Frontal cortex (tissue), 4 donors: ENCODE data around the gene HIVEP3. TPM values are rescaled to one million over a fixed set of nuclear protein-coding genes. Genes with fewer than 3 reads are reported as not detected.
A peak's percentile ranks its signal among the peaks of the same experiment; 100 is the strongest.

Experiments
- DNase-seq, 2 donors: peaks; one replicate each; pipeline ENCODE4 v3.0.0; 2012; ENCODE audit warnings: low spot score in 2 of 2
- FAIRE-seq: peaks from 2 replicates; lab custom pipeline; 2012; peaks lifted over from hg19 to GRCh38; lab: Jason Lieb, UNC
- total RNA-seq: library from RNA; depleted of rRNA; stranded (reverse); fragments of >200 nt; gene quantifications from one replicate; pipeline ENCODE4 v1.2.3, GENCODE V29; 2014
- donor health status: control.
- donor health status: control.
- donor health status: control.

The HIVEP3 gene
- total RNA-seq, 1 donor from 2014 or later = 12.6 TPM

DNA sequence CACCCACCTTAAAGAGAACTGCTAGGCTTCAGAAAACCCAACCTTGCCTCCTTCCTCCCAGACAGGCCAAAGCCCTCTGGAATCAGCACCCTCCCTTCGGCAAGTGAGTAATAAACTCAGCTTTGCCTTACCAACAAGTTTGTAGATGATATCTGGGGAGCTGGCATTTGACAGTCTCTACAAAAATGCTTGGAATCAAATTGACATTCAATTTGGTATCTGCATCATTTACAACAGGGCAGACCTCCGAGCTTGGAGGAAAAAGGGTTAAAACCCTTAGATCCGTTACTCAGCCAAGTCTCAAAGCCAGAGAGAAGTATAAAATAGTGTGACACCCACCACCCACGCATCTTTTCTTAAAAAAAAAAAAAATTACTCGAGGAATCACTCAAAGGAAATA is 285.0 kb downstream of the HIVEP3 start:
- FAIRE-seq = no peak
- DNase-seq = no peak

DNA sequence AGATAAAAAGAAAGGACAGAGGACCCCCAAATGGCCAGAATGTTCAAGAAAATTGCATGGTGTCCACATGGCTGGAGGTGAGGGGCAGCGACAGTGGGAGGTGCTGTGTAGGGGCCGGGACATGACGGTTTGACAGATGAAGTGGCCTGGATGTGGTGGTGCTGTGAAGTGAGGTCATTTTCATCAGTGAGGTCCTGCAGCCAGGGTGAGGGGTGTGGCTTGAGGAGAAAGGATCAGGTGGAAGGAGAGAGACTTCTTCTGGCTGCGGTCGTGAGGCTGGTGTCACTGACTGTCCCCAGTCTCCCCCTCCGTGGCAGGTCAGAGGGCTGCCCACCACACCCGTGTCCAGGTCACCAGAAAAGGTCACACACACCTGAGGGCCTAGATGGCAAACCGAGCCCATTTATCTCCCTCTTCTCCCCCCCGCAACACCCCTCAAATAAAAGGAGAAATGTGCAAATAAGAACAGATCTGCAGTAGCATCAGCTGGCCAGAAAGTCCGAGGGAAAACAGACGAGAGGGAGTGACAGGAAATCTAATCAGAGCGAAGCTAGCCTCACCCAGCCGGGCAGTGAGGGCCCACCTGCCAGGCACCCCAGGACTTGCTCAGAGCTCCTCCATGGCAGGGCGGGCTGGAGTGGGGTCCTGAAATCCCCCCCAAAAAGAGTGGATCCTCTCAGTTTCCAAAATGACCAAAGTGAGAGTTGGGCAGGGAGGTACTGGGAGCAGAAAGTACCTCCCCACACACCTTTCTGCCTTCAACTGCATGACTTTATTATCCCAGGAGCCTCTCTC is 285.7 kb downstream of the HIVEP3 start:
- FAIRE-seq (no peak), DNase-seq (no peak)

DNA sequence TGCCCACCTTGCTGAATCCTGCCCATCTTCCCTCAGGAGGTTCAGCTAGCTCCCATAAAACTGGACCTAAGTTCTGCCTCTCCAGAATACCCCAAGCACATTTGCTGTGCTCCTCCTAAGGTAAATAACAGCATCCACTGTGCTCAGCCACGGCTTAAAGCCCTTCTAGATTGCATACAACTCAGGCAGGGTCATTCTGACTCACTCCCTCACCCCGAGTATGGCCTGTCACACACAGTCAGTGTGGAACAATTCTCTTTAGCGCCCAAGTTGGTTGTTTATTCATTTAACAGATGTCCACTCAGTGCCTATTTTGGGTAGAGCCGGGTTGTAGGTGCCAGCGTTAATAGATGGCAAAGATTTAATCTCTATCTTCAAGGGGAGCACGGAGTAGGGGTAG is 286.8 kb downstream of the HIVEP3 start:
- DNase-seq (no peak), FAIRE-seq (no peak)

DNA sequence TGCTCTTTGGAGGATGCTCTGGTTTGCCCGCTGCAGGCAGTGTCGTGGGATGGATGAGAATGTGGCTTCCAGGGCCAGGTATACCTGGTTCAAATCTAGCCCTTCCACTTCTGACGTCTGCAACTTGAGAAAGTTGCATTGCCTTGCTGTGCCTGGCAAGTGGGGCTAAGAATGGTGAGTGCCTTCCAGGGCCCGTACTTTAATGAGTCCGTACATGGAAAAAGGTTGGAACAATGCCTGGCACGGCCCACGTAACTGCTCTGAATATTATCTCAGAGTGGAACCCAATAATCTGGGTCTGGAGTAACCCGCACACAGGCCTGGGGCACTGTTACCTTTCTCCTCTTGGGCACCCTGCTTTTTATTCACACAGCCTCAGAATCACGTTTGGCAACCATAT is 287.6 kb downstream of the HIVEP3 start:
- DNase-seq (no peak), FAIRE-seq (no peak)

DNA sequence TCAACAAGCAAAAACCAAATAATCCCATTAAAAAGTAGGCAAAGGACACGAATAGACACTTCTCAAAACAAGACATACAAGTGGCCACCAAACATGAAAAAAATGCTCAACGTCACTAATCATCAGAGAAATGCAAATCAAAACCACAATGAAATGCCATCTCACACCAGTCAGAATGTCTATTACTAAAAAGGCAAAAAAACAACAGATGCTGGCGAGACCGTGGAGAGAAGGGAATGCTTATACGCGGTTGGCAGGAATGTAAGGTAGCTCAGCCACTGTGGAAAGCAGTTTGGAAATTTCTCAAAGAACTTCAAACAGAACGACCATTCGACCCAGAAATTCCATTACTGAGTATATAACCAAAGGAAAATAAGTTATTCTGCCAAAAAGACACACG is 289.2 kb downstream of the HIVEP3 start:
- DNase-seq = no peak
- FAIRE-seq = no peak

DNA sequence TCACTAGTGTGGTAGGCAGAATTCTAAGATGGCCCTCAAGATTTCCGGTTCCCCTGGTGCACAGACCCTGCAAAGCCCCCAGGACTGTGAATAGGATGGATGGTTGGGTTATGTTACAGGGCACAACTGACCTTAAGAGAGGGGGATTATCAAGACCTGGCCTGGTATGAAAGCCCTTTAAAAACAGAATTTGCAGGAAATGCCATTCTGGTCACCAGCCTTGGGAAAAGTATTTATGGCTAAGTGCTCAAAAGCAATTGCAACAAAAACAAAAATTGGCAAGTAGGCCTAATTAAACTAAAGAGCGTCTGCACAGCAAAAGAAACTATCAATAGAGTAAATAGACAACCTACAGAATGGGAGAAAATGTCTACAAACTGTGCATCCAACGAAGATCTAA is 289.6 kb downstream of the HIVEP3 start:
- DNase-seq = no peak
- no peak for FAIRE-seq

DNA sequence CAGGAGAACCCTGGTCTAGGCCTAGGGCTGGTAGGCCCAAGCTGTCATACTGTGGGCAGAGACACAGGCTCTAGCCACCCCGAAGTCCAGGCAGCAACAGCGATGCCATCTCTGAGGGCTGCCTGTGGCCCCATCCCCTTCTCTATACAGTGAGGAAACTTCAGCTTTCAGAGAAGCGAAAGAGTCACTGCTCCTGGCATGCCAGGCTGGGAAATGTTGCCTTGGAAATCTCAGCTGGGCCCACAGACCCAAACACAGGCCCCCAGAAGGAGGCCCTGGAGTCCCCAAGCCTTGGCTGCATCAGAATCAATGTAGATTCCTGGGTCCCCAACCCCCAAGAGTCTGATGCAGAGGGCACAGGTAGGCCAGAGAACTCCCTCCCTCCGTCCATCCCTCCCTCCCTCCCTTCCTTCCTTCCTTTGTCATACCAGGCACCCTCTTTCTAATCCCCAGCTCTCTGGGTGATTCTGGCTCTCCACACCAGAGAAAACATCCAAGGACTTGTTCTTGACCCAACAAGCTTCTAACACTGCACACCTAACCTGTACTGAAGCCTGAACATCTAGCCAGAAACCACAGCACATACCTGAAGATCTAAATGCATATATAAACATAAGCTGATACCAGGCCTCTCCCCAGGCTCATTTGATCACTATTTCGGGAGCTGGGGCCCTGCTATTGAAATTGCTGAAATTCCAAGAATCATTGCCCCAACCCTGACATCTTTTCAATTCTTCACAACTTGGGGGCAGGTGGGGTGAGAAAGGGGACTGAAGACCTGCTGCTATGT is 291.0 kb downstream of the HIVEP3 start:
- DNase-seq (no peak), FAIRE-seq (no peak)

DNA sequence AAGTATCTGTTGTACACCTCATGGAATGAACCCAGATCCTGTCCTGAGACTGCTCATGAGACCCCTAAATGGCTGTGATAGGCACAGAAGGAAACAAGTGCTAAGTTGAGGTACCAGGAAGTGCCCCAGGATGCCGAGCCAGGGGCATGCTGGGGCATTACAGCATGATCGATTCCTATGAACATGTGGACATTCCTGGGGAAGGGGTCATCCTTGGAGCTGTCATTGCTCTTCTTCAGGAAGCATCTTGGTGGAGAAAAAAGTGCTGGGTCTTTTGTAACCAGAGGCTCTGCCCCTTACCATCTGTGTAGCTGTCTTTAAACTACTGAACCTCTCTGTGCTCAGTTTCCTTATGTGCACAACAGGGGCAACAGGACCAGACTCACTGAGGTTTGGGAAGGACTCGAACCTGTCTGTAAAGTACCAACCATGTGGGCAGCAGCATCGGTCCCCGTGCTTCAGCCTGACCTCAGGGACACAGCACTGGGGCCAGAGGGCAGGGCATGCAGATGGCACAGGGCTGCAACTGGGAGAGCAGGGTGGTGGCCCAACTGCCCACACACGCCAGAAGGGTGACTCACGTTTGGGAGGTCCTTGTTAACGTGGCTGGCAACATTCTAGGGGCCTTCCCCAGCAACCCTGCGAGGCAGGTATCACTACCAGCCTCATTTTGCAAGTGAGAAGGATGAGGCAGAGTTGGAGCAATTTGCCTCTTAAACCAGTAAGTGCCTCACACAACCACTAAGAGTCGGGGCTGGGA is 291.9 kb downstream of the HIVEP3 start:
- DNase-seq (no peak), FAIRE-seq (no peak)

DNA sequence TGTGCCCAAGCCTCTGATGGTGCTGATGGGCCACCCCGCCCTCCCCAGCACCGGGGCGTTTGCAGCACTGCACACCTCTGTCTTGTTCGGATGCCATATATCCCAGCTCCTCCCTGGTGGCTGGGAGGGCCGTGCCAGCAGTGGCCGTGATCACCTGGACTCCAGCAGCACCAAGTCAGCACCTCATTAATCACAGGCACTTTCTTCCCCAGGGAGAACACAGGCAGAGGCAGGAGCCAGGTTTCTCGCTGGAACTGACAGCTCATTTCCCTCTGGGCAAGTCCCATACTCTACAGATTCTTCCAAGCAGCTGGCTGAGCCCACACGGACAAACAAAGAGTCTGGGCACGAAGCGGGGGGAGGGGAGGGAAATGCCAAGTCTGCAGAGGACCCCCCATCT is 292.6 kb downstream of the HIVEP3 start:
- DNase-seq (no peak), FAIRE-seq (no peak)

DNA sequence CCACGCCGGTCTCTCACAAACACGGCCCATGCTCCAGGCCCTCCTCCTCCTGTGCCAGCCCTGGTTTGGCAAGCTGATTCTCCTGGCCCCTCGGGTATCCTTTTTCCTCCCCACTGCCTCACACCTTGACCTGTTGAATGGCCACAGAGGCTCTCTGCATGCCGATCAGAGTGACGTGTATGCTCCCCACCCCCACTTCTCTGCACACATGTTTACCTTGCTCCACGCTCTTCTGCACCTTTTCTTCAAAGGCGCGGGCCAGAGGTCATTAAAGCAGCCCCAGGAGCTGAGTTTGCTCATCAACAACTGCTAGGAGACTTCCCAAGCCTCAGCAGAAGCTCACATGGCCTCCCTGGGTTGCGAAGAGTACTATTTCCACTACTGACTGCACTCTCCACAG is 295.0 kb downstream of the HIVEP3 start:
- no peak for FAIRE-seq
- DNase-seq = no peak

DNA sequence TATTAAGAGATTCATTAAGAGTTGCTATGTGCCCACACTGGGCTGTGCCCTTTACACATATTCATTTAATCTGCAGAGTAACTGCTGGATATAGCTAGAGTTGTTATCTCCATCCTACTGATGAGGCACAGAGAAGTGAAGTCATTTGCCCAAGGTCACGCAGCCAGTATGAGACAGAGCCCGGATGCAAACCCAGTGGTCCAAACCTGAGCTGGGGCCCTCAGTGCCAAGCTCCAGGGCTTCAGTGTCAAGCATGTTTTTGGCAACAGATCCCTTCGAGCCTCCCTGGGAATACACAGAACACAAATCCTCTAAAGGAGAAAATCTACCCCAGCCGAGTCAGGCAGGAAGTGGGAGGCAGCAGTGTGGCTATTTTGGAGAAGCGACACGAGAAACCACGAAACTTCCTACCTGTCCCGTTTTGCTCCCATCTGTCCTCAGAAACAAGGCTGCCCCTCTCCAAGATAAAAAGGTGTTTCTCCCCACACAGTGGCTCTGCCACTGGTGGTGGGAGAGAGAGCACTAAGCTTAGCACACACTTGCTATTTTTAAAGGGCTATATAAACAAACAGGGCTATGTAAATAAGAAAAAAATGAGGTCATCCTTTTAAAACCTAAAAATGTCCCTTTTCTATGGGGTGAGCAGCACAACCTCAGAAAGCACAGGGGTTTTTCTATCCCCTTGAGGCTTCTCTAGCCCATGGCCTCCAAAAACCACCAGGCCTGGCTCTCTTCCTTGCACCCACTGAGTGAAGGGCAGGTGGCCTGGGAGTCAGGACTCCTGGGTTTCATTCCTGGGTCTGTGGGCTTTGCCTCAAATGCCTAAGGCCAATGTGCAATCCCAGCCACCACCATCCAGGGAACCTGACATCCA is 295.6 kb downstream of the HIVEP3 start:
- FAIRE-seq (no peak), DNase-seq (peak in 1 of 2 donors; percentile 52)

DNA sequence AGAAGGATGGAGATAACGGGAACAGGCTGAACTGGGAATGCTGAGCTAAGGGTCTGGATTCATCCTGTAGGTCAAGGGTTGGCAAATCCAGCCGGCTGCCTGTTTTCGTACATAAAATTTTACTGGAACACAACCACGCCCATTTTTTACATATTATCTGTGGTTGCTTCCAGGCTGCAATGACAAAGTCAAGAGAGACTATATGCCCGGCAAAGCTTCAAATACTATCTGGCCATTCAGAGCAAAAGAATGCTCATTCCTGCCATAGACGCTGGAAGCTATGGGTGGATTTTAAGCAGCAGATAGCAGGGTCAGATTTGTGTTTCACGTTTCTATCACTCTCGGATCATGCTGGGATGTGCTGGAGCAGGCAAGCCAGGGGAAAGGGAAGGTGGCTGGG is 296.3 kb downstream of the HIVEP3 start:
- DNase-seq = no peak

DNA sequence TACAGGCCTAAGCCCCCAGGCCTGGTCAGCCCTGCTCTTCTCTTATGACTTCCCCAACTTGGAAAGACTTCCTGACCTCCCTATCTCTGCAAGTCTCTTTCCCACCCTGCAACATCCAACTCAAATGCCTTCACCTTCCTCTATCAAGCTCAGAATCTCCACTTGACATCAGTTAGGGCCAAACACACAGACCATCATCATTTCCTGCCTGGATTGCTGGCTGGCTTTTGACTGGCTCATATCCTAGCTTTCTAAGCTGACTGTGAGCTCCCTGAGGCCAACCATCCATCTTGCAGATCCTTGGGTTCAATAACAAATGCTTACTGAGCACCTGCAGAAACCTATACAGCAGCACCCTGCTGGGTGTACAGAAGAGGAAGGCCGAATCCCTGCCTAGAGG is 296.9 kb downstream of the HIVEP3 start:
- DNase-seq = no peak
- FAIRE-seq = no peak

More for the DNA sequence above, 296.3 kb downstream of the HIVEP3 start:
- FAIRE-seq = no peak

DNA sequence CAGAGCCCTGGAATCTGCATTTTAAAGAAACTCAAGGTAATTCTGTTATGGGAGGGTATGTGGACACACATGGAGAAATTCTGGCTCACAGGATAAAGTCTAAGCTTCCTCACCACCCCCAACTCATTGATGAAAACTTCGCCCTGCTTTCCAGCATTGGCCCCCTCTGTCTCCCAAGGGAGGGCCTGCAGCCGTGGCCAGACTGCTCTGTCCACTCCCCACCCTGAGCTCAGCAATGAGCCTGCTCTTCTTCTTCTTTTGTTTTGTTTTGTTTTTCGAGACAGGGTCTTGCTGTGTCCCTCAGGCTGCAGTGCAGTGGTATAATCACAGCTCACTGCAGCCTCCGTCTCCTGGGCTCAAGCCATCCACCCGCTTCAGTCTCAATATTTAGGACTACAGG is 297.5 kb downstream of the HIVEP3 start:
- FAIRE-seq (no peak), DNase-seq (no peak)

DNA sequence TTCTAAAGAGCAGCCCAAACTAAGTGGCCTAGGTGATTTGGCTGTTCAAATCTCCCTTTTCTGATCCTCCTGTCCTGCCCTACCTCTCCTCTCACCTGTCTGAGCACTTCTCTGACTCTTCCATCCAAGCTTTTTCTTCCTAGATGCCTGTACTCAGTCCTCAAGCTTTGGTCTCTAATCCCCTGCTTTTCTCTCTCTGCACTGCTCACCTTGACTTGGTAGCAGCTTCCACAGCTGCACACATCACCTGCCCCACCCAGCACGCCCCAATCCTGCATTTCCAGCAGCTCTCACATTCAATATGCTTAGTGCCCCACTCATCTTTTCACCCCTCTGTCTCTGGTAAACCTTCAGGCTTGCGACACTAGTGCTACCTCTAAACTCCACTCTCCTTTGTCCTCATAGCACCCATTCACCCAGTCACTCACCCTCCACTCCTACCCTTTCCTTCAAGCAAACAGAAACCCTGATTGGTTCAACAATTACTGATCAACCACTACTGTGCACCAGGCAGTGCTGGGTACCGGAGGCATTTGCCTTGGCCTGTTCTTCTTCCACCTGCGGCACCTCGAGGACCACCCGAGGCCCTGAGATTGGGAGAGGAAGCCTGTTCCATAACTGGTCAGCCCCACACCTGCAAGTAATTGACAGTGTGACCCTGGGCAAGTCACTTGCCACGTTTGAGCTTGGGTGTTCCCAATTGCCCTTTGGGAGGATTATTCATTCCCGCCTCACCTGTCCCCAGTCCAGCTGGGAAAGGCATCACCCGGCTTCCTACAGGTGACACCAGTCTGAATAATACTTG is 298.2 kb downstream of the HIVEP3 start:
- FAIRE-seq = no peak
- no peak for DNase-seq

DNA sequence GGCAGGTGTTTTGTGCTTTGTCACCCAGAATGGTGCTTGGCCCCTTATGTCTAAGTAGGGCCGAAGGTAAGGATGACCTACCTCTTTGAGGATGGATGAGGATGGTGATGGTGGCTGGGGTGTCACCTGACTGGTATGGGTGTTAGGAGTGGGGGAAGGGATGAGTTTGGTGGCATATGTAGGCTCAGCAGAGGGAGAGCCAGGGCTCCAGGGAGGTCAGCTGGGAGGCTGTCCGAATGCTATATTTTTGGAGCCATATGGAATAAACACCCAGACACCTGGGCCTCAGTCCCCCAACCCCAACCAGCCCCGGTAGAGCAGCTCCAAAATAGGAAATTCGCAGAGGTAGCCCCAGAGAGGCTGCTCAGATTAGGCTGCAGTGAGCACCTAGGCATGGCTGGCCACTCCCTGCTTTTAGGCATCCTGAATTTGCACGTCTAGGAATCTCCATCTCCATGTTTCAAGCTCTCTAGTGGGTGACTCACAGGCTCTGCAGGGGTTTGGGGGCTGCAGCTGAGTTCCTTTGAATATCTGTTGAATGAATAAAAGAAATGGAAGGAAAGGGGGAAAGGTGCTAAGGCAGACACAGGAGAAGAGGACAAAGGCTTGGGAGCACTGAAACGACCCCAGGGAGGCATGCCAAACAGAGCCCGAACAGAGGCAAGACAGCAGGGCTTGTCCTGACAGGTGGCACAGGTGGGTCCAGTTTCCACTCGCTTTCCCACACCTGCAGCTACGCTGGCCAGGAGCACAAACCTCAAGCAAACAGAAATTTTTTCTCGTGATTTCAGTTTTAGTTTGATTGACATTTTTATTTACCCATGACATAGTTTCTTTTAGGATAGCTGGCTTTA is 299.0 kb downstream of the HIVEP3 start:
- FAIRE-seq (no peak), DNase-seq (no peak)

DNA sequence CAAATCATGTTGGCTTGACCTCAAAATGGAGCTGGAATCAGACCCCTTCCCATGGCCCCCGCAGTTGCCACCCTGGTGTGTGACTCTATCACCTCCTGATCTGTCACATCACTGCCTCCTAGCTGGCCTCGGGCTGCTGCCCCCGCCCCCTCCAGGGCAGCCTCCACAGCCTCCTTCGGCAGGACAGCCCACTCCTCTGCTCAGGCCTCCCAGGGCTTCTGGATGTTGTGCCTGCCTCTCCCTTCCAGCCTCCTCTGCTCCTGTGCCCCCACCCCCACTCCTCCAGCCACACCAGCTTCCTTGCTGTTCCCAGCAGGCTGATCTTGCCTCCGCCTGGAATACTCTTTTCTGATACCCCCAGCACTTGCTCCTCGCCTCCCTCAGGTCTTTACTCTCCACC is 299.9 kb downstream of the HIVEP3 start:
- FAIRE-seq (no peak), DNase-seq (no peak)
